Neural crest cell (in vitro differentiated cells): ENCODE data around the gene HMCN1. TPM values are rescaled to one million over a fixed set of nuclear protein-coding genes. Genes with fewer than 3 reads are reported as not detected.

Experiments used
- DNase-seq: peaks from one replicate; pipeline ENCODE4 v3.0.0; 2021; ENCODE audit warnings: low read depth, mixed read lengths, low spot score
- H3K27ac Mint-ChIP-seq: one replicate; pipeline ENCODE4 v1.8.0; 2021; ENCODE audit warnings: mild to moderate bottlenecking, mixed read lengths; ENCODE audit not compliant: unreplicated experiment
- H3K27me3 Mint-ChIP-seq: 2 replicates; pipeline ENCODE4 v1.8.0; 2021; ENCODE audit warnings: low read depth, mild to moderate bottlenecking, mixed read lengths
- H3K36me3 Mint-ChIP-seq: 2 replicates; pipeline ENCODE4 v1.8.0; 2021; ENCODE audit warnings: low read depth, mild to moderate bottlenecking, mixed read lengths
- H3K4me1 Mint-ChIP-seq: 2 replicates; pipeline ENCODE4 v1.8.0; 2021; ENCODE audit warnings: mixed read lengths
- H3K4me3 Mint-ChIP-seq: one replicate; pipeline ENCODE4 v1.8.0; 2021; ENCODE audit warnings: mild to moderate bottlenecking, mixed read lengths
- H3K9me3 Mint-ChIP-seq: 2 replicates; pipeline ENCODE4 v1.8.0; 2021; ENCODE audit warnings: mixed read lengths
- CTCF ChIP-seq: fragments of 200-600 bp; sonication (generic); conservative IDR thresholded peaks from 2 replicates; pipeline ENCODE4 v1.5.0; 2021; ENCODE audit warnings: antibody characterized with exemption, mild to moderate bottlenecking
- total RNA-seq: library from RNA; stranded (reverse); gene quantifications from 2 replicates; pipeline ENCODE4 v1.2.1, GENCODE V29; 2021

The HMCN1 gene
- total RNA-seq, 1 donor from 2014 or later, result 16.6 TPM

- no peaks in the 10 kb centered on the region for H3K36me3 Mint-ChIP-seq
- no peaks in the 10 kb centered on the region for H3K4me1 Mint-ChIP-seq
- H3K4me3 Mint-ChIP-seq, result no peak overlapping the region
- no peaks in the 10 kb centered on the region for H3K9me3 Mint-ChIP-seq
- no peaks in the 10 kb centered on the region for H3K27me3 Mint-ChIP-seq
- TF ChIP-seq CTCF, result no peak
- DNase-seq, result no peak
- peak overlapping the region; percentile 43 for H3K27ac Mint-ChIP-seq
These were observed 77.0 kb downstream of the HMCN1 start for GRCh38 chr1:185811073-185811709.

GRCh38 chr1:185812934-185813333 is 78.7 kb downstream of the HMCN1 start:
- Mint-ChIP-seq H3K9me3 (no peaks in the 10 kb centered on the region), H3K27ac (no peak overlapping the region), H3K36me3 (no peaks in the 10 kb centered on the region), H3K4me3 (no peak overlapping the region), H3K27me3 (no peaks in the 10 kb centered on the region), H3K4me1 (no peaks in the 10 kb centered on the region)
- DNase-seq, result no peak
- TF ChIP-seq CTCF, result no peak

GRCh38 chr1:185813401-185813979 is 79.3 kb downstream of the HMCN1 start:
- Mint-ChIP-seq H3K36me3 (no peaks in the 10 kb centered on the region), H3K4me1 (no peaks in the 10 kb centered on the region), H3K9me3 (no peaks in the 10 kb centered on the region), H3K4me3 (no peak overlapping the region), H3K27me3 (no peaks in the 10 kb centered on the region), H3K27ac (no peak overlapping the region)
- DNase-seq, result no peak
- TF ChIP-seq CTCF, result peak; percentile 76

GRCh38 chr1:185816460-185816859 is 82.3 kb downstream of the HMCN1 start:
- no peaks in the 10 kb centered on the region for H3K4me1 Mint-ChIP-seq
- TF ChIP-seq CTCF, result no peak
- H3K36me3 Mint-ChIP-seq, result no peaks in the 10 kb centered on the region
- H3K4me3 Mint-ChIP-seq, result no peak overlapping the region
- H3K9me3 Mint-ChIP-seq, result no peaks in the 10 kb centered on the region
- H3K27me3 Mint-ChIP-seq, result no peaks in the 10 kb centered on the region
- no peak for DNase-seq
- no peak overlapping the region for H3K27ac Mint-ChIP-seq

- TF ChIP-seq CTCF, result no peak
- H3K27ac Mint-ChIP-seq, result no peak overlapping the region
- H3K9me3 Mint-ChIP-seq, result peaks cover 5% of the 10 kb centered on the region
- no peak overlapping the region for H3K4me3 Mint-ChIP-seq
- H3K36me3 Mint-ChIP-seq, result no peaks in the 10 kb centered on the region
- DNase-seq, result no peak
- no peaks in the 10 kb centered on the region for H3K27me3 Mint-ChIP-seq
- no peaks in the 10 kb centered on the region for H3K4me1 Mint-ChIP-seq
These were observed 85.6 kb downstream of the HMCN1 start for GRCh38 chr1:185819798-185820197.
